ENCODE measurements around the gene GLP1R.

The GLP1R gene

DNA sequence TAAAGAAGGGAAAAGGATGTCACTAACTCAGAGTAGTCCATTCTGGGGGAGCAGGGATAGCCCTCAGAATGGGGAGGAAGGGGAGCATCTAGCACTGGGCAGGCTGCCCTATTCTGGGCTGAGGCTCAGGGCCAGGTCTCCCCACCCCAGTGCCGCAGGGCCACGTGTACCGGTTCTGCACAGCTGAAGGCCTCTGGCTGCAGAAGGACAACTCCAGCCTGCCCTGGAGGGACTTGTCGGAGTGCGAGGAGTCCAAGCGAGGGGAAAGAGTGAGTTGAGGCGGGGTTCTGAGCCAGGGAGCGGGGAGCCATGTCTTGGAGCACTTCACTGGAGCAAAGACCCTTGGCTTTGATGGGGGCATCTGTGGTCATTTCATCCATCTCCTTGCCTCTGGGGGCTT is 17.0 kb downstream of the GLP1R start:
- no peak overlapping the region for H3K4me3 Mint-ChIP-seq
- H3K27ac Mint-ChIP-seq: no peak overlapping the region
- H3K9me3 Mint-ChIP-seq (ENCODE audit: low read depth): no peaks in the 10 kb centered on the region
- H3K36me3 Mint-ChIP-seq: no peaks in the 10 kb centered on the region
- no peaks in the 10 kb centered on the region for H3K4me1 Mint-ChIP-seq (ENCODE audit: low read depth)
- H3K27me3 Mint-ChIP-seq: peaks cover 1% of the 10 kb centered on the region

DNA sequence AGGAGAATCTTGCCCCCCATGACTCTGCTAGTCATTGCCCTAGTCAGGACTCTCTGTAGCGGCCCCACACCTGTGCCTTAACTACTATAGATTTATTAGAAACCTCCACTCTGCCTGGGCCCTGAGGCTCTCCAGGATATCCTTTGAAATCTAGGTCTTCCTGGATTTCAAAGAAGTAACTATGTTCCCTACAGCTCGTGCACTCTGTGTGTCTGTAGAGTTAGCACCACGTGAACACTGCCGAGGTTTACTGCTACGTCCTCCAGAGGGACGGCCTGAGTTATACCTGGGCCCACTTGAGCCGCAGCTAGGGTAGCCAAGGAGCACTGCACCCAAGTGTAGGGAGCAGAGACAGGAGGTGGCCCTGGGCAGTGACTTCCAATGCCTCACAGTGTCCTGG is 19.8 kb downstream of the GLP1R start:
- Mint-ChIP-seq H3K27me3 (no peaks in the 10 kb centered on the region), H3K4me3 (no peak overlapping the region), H3K9me3 (ENCODE audit: low read depth) (no peaks in the 10 kb centered on the region), H3K27ac (no peak overlapping the region), H3K36me3 (no peaks in the 10 kb centered on the region), H3K4me1 (ENCODE audit: low read depth) (no peaks in the 10 kb centered on the region)

DNA sequence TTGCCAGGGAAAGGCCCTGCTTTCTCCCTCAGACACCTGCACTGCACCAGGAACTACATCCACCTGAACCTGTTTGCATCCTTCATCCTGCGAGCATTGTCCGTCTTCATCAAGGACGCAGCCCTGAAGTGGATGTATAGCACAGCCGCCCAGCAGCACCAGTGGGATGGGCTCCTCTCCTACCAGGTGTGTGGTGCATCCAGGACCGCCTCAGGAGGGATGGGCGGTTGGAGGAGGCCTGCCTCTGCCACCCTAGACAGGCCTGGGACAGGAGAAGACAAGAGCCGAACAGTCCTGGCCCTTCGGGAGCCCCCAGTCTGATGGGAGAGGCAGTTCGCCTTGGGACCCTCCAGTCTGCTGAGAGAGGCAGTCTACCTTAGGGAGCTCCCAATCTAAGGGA is 24.2 kb downstream of the GLP1R start:
- Mint-ChIP-seq H3K9me3 (ENCODE audit: low read depth) (no peaks in the 10 kb centered on the region), H3K36me3 (no peaks in the 10 kb centered on the region), H3K27me3 (no peaks in the 10 kb centered on the region), H3K4me3 (no peak overlapping the region), H3K4me1 (ENCODE audit: low read depth) (no peaks in the 10 kb centered on the region), H3K27ac (no peak overlapping the region)

DNA sequence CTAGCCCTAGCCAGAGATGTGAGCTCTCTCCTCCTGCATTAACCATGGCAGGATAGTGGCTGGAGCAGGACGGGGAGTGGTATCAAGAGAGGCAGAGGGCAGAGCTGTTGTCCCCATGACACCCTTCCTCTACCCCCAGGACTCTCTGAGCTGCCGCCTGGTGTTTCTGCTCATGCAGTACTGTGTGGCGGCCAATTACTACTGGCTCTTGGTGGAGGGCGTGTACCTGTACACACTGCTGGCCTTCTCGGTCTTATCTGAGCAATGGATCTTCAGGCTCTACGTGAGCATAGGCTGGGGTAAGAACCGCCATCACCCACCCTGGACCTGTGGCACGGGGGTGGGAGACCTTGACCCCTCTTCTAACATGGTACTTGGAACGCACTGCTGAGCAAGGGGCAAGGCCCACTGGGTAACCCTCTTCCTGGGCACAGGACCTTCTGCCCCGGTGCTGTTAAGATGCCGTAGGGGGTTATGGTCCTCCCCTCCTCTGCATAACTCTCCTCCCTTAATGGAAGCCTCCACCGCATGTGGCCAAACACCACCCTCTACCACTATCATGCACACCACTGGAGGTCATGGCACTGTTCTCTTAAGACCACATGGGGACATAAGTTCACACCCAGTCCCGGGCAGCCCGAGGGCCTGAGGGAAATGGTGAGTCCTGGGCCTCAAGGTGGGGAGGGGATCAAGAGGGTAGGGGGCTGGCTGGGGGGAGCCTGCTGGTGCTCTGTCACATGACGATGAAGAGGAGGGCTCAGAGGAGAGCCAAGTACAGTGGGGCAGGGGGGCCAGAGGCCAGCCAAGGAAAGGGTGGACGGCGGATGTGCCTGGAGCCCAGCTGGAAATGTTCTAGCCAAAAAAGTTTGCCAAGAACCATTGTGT is 25.1 kb downstream of the GLP1R start:
- no peaks in the 10 kb centered on the region for H3K36me3 Mint-ChIP-seq
- no peaks in the 10 kb centered on the region for H3K9me3 Mint-ChIP-seq (ENCODE audit: low read depth)
- no peak overlapping the region for H3K27ac Mint-ChIP-seq
- H3K4me3 Mint-ChIP-seq: no peak overlapping the region
- no peaks in the 10 kb centered on the region for H3K27me3 Mint-ChIP-seq
- no peaks in the 10 kb centered on the region for H3K4me1 Mint-ChIP-seq (ENCODE audit: low read depth)

DNA sequence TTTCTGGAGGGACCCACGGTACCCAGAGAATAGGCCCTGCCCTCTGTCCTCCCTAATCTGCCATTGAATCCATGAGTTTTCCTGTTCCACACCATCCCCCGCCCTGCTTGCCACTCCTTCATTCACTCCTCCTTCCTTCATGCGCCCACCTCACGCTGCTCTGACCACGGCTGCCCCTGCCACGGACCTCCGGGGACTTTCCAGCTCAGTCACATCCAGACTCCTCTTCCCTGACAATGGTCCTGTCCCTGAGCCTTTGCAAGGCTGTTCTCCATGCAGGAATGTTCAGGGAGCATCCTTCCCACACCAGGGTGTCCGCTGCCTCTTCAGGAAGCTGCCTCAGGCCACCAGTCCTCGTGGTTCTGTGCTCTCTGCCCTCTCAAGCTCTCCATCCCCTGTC is 25.9 kb downstream of the GLP1R start:
- Mint-ChIP-seq H3K9me3 (ENCODE audit: low read depth) (no peaks in the 10 kb centered on the region), H3K36me3 (no peaks in the 10 kb centered on the region), H3K4me1 (ENCODE audit: low read depth) (no peaks in the 10 kb centered on the region), H3K27ac (no peak overlapping the region), H3K4me3 (no peak overlapping the region), H3K27me3 (no peaks in the 10 kb centered on the region)

DNA sequence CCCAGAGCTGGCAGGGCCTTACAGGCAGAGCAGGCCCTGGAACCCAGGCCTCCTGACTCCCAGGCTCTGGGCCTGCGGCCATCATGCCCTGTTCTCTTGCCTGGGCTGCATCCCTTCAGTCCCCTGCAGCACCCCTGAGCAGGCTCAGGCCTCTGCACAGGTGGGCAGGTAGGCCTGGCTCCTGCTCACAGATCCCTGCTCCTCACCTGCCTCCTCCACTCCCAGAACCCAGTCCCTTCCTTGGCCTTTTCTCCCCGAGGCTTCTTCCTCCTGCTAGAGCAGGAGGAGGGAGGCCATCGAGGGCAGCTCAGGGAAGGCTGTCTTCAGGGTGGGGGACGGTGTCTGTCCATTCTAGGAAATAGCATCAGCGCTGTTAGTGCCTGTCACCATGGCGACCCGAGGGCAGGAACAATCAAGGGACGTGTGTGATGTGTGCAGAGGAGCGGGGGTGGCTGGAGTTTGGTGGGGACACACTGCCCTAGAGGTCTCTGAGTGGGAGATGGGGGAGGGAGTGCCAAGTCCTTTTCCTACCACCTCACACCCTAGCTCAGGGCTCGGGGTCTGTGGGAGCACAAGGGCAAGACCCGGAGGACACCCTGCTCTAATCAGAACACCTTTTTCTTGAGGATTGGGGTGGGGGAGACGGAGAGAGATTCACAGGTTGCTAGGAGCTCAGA is 26.6 kb downstream of the GLP1R start:
- H3K4me1 Mint-ChIP-seq (ENCODE audit: low read depth): no peaks in the 10 kb centered on the region
- no peaks in the 10 kb centered on the region for H3K9me3 Mint-ChIP-seq (ENCODE audit: low read depth)
- no peak overlapping the region for H3K4me3 Mint-ChIP-seq
- no peaks in the 10 kb centered on the region for H3K27me3 Mint-ChIP-seq
- H3K36me3 Mint-ChIP-seq: no peaks in the 10 kb centered on the region
- H3K27ac Mint-ChIP-seq: no peak overlapping the region

DNA sequence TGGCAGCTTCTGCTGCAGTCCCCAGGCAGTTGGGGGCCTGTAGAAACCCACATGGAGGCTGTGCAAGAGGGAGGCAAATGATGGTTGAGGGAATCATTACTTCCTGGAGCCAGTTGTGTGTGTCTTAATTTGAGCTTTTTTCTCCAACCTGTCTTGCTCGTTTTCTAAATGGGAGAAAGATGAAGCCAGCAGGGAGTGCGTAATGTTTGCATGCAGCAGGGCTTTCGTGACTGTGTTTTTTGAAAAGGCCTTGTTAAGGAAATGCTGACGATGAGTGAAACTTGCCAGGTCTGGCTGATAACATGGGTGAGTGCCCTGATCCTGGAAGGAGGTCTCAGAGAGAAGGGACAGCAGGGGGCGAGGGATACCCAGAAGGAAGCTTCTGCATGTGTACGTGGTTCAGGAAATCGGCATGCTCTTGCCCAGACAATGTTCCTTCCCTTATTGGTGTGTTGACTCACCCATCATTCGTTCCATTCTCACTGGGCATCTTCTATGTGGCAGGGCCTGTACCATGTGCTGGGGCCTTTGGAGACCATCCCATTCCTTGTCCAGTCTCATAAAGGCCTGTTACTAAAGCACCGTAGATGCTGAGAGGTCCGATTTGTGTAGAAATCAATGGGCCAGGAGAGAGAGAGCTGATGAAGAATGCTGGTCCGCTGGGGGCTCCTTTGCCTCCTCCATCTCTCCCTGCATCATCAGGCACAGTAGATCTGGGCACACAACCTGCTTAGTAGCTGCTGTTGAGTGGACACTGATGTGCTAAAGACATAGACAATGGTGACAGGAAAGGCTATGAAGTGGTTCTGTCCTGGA is 27.4 kb downstream of the GLP1R start:
- Mint-ChIP-seq H3K27me3 (no peaks in the 10 kb centered on the region), H3K4me3 (no peak overlapping the region), H3K4me1 (ENCODE audit: low read depth) (no peaks in the 10 kb centered on the region), H3K36me3 (no peaks in the 10 kb centered on the region), H3K27ac (no peak overlapping the region), H3K9me3 (ENCODE audit: low read depth) (no peaks in the 10 kb centered on the region)

DNA sequence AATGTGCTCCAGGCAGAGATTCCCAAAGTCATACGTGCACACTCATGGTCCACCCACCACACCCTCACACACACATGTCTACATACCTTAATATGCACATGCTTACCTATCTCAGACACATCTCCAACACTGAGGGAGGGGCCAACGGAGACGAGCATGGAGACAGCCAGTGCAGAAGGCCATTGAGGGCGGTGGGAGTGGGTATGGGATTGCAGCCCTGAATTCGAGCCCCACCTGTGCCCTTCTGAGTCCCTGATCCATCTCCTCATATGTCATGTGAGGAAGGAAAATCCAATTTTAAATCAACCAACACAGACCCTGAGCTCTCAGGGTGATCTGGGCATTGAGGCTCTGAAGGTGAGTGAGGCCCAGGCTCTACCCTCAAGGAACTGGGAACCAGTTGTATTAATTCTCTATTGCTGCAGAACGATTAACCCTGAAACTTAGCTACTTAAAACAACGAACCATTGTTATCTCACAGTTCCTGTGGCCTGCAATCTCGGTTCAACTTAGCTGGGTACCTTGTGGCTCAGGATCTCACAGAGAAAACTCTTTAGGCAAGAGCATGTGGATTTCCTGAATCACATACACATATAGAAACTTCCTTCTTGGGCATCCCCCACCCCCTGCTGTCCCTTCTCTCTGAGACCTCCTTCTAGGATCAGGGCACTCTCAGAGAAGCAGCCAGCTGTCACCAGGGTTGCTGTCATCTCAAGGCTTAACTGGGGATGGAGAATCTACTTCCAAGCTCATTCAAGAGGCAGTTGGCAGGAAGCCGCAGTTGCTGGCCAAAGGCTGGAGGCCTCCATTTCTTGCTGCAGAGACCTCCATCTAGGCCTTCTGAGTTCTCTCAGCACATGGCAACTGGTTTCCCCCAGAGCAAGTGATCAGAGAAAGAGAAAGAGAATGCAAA is 28.3 kb downstream of the GLP1R start:
- no peaks in the 10 kb centered on the region for H3K9me3 Mint-ChIP-seq (ENCODE audit: low read depth)
- H3K27me3 Mint-ChIP-seq: no peaks in the 10 kb centered on the region
- no peaks in the 10 kb centered on the region for H3K36me3 Mint-ChIP-seq
- no peak overlapping the region for H3K27ac Mint-ChIP-seq
- H3K4me3 Mint-ChIP-seq: no peak overlapping the region
- no peaks in the 10 kb centered on the region for H3K4me1 Mint-ChIP-seq (ENCODE audit: low read depth)

DNA sequence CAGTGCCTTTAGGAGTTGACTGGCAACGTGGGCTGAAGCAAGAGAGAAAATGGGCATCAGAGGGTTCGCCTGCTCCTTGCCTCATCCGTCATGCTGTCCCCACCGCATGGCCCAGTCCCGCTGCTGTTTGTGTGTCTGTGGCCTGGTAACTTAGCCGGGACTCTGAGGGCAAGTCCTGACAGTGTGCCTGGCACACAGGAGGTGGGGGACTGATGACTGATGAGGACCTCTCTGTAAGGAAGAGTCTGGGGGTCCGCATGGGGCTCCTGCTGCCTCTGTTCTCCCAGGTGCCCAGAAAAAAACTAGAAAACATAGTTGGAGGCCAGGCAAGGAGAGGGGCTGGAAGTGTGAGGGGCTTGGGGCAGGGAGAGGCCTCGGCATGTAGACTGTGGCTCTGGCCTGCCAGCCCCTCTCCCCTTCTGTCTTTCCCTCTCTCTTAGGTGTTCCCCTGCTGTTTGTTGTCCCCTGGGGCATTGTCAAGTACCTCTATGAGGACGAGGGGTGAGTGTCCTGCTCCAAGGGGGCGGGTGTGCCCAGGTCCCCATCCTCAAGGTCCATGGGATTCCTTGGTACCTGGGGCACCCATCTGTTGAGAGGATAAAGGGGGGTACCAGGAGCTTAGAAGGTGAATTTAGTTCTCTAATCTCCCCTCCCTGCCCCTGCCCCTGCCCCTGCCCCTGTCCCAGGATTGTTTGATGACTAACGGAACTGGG is 29.5 kb downstream of the GLP1R start:
- Mint-ChIP-seq H3K4me1 (ENCODE audit: low read depth) (no peaks in the 10 kb centered on the region), H3K4me3 (no peak overlapping the region), H3K9me3 (ENCODE audit: low read depth) (no peaks in the 10 kb centered on the region), H3K27me3 (no peaks in the 10 kb centered on the region), H3K27ac (no peak overlapping the region), H3K36me3 (no peaks in the 10 kb centered on the region)

DNA sequence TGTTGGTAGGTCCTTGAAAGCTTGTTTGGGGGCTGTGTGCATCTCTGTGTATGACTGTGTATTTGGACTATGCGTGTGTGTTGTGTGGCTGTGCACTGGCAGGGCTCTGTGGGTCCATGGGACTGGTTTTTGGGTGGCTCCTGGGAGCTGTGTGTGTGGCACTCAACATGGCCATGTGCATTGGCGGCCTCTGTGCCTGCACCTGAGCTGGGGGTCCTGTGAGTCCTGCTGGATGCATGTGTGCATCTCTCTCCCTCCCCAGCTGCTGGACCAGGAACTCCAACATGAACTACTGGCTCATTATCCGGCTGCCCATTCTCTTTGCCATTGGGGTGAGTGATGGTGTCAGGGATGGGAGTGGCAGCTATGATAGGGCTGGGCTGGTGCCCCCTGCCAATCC is 30.1 kb downstream of the GLP1R start:
- Mint-ChIP-seq H3K4me1 (ENCODE audit: low read depth) (no peaks in the 10 kb centered on the region), H3K36me3 (no peaks in the 10 kb centered on the region), H3K27me3 (peaks cover 2% of the 10 kb centered on the region), H3K9me3 (ENCODE audit: low read depth) (no peaks in the 10 kb centered on the region), H3K27ac (no peak overlapping the region), H3K4me3 (no peak overlapping the region)

DNA sequence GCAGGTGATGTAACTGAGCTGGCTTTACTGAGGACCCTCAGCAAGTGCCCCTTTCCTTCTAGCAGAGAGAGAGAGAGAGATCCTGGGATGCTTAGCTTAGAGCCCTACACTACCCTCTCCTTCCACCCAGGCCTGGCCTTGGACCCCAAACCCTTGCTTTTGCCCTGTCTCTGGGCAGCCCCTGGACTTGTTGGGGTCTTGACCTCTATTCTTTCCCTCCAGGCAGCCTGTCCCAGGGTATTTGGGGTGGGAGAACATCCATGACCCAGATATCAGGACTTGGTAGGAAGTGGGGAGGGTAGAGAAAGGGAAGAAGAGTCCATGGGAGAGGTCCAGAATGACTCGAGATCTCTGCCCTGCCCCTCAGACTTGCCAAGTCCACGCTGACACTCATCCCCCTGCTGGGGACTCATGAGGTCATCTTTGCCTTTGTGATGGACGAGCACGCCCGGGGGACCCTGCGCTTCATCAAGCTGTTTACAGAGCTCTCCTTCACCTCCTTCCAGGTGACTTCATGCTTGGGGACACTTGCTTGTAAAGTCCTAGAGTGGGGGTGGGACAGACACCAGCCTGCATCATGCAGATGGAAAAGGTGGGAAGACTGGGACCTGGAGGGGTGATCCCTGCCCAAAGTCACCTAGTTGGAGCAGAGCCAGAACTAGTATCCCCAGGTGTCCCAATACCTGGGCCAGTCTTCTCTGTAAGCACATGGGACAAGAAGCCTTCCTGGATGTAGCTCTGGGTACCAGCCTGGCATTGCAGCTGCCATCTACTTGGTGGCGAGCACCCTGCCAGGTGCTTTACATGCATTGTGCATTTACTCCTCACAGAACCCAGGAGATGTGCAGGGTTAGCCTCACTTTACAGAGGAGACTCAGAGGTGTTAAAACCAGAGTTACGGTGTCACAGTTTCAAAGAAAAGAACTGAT is 30.9 kb downstream of the GLP1R start:
- H3K27ac Mint-ChIP-seq: no peak overlapping the region

DNA sequence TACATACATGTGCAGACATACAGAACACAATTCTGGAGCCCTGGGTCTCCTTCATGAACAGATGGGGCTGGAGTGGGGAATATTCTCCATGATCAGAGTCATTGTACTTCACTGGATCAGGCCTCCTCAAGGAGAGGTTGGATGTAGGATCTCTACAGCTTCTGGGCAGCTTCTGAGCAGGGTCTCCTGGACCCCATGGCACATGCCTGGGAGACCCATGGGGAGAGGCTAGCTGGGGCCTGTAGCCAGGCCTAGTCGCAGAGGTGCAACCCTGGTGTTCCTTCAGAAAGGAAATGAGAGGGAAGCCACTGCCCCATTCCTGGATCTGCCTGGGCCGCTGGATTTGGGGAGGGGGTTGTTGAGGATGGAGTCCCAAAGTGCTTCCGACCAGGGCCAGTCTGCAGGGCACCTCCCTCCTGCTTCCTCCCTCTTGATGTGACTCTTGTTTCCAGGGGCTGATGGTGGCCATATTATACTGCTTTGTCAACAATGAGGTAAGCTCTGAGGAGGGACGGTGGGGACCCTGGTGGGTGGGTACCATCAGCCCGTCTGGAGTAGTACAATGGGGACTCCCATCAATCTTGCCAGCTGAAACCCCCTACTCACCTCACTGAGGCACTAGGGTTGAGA is 31.8 kb downstream of the GLP1R start:
- H3K4me1 Mint-ChIP-seq (ENCODE audit: low read depth): no peaks in the 10 kb centered on the region
- no peak overlapping the region for H3K4me3 Mint-ChIP-seq
- H3K36me3 Mint-ChIP-seq: no peaks in the 10 kb centered on the region
- H3K27ac Mint-ChIP-seq: no peak overlapping the region
- H3K27me3 Mint-ChIP-seq: peaks cover 3% of the 10 kb centered on the region
- H3K9me3 Mint-ChIP-seq (ENCODE audit: low read depth): no peaks in the 10 kb centered on the region

More for the DNA sequence above, 30.9 kb downstream of the GLP1R start:
- Mint-ChIP-seq H3K4me1 (ENCODE audit: low read depth) (no peaks in the 10 kb centered on the region), H3K4me3 (no peak overlapping the region), H3K9me3 (ENCODE audit: low read depth) (no peaks in the 10 kb centered on the region), H3K27me3 (peaks cover 3% of the 10 kb centered on the region), H3K36me3 (no peaks in the 10 kb centered on the region)

DNA sequence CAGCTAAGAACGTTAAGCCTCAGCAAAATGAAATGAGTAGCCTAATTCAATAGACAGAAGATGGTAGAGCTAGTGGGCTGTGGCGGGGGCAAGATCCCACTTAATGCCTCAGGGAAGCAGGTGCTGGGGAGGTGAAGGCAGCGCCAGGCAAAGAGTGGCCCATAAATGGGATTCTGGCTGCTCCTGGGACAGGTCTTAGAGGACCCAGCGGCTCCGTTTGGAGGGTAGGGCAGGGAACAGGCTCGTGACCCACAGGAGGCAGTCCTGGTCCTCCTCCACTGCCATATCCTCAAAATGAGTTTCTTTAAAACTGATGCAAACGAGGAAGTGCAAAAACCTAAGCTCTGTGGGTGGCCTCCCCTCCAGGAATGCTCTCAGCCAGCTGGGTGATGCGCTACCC is 33.7 kb downstream of the GLP1R start:
- H3K36me3 Mint-ChIP-seq: no peaks in the 10 kb centered on the region
- no peaks in the 10 kb centered on the region for H3K4me1 Mint-ChIP-seq (ENCODE audit: low read depth)
- H3K27me3 Mint-ChIP-seq: peaks cover 8% of the 10 kb centered on the region
- H3K27ac Mint-ChIP-seq: no peak overlapping the region
- H3K9me3 Mint-ChIP-seq (ENCODE audit: low read depth): no peaks in the 10 kb centered on the region
- H3K4me3 Mint-ChIP-seq: no peak overlapping the region

All from activated naive CD8-positive, alpha-beta T cell (primary cell).